ENCODE data around the gene ADGRG1.
A peak's percentile ranks its signal among the peaks of the same experiment; 100 is the strongest.

Gene ADGRG1

GRCh38 chr16:57688487-57688986 lies 60.1 kb downstream of the ADGRG1 start:
- DNase-seq = no peak

- DNase-seq = peak; percentile 65
Observed at GRCh38 chr16:57688987-57689761, 60.7 kb downstream of the ADGRG1 start.

GRCh38 chr16:57689762-57690558 lies 61.5 kb downstream of the ADGRG1 start:
- DNase-seq = peak; percentile 98

- DNase-seq = peak; percentile 80
Observed at GRCh38 chr16:57690782-57691471, 62.5 kb downstream of the ADGRG1 start.

GRCh38 chr16:57692636-57693035 lies 64.2 kb downstream of the ADGRG1 start:
- DNase-seq = no peak

- DNase-seq = no peak
Observed at GRCh38 chr16:57693550-57693949, 65.1 kb downstream of the ADGRG1 start.

- DNase-seq = no peak
Observed at GRCh38 chr16:57694231-57694724, 65.8 kb downstream of the ADGRG1 start.

- peak; percentile 97 for DNase-seq
Observed at GRCh38 chr16:57694725-57695679, 66.6 kb downstream of the ADGRG1 start, which contains the start of gene DRC7. Gene DRC7 (plus strand): TSS chr16:57694806. CDS start chr16:57697950, 3,144 bp downstream.

GRCh38 chr16:57695680-57696069 lies 67.2 kb downstream of the ADGRG1 start:
- peak; percentile 53 for DNase-seq

GRCh38 chr16:57696240-57696639 lies 67.8 kb downstream of the ADGRG1 start:
- DNase-seq = no peak

GRCh38 chr16:57697896-57698537 lies 69.6 kb downstream of the ADGRG1 start:
- no peak for DNase-seq

GRCh38 chr16:57698812-57699405 lies 70.5 kb downstream of the ADGRG1 start:
- DNase-seq = no peak

GRCh38 chr16:57699481-57699880 lies 71.1 kb downstream of the ADGRG1 start:
- no peak for DNase-seq

- DNase-seq = no peak
Observed at GRCh38 chr16:57699899-57700298, 71.5 kb downstream of the ADGRG1 start.

GRCh38 chr16:57700781-57701551 lies 72.5 kb downstream of the ADGRG1 start:
- peak; percentile 71 for DNase-seq

- DNase-seq = no peak
Observed at GRCh38 chr16:57701759-57702371, 73.4 kb downstream of the ADGRG1 start.

GRCh38 chr16:57703416-57704010 lies 75.1 kb downstream of the ADGRG1 start:
- DNase-seq = no peak

- no peak for DNase-seq
Observed at GRCh38 chr16:57704011-57704904, 75.8 kb downstream of the ADGRG1 start.
